Vagina (tissue), 2 donors: ENCODE results near the gene CHCHD6.

ENCODE experiments used
- CTCF ChIP-seq, 3 experiments: fragments of 450-650 bp in 2 of 3; fragments of 200-600 bp in 1 of 3; sonication (generic) in 1 of 3; IDR thresholded peaks; one replicate each; pipeline ENCODE4 v1.5.1; 2017 to 2019; ENCODE audit warnings: antibody characterized with exemption in 3 of 3, mild to moderate bottlenecking in 2 of 3, moderate library complexity in 2 of 3
- POLR2A ChIP-seq, 2 donors: fragments of 450-650 bp; IDR thresholded peaks; one replicate each; pipeline ENCODE4 v1.6.1; 2017; ENCODE audit warnings: antibody characterized with exemption in 2 of 2, mild to moderate bottlenecking in 2 of 2, moderate library complexity in 2 of 2

DNA sequence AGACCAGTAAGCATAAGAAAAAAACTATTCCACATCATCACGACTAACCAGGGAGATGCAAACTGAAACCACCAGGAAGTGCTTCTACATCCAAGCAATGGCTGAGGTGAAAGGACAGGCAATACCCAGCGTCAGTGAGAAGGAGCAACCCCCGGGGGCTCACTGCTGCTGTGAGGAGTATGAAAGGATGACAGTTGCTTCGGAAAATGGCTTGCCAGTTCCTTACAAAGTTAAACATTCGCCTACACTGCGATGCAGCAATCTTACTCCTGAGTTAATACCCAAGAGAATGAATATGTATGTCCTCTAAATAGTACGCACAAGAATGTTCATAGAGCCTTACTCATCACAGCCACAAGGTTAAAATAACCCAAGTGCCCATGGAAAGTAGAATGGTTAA is 265.5 kb downstream of the CHCHD6 start:
- TF ChIP-seq CTCF (IDR thresholded peaks at IDR 0.05) (no peak), POLR2A (IDR thresholded peaks at IDR 0.05) (no peak)
